Measurements from ENCODE around the gene TFDP3.

Gene TFDP3

DNA sequence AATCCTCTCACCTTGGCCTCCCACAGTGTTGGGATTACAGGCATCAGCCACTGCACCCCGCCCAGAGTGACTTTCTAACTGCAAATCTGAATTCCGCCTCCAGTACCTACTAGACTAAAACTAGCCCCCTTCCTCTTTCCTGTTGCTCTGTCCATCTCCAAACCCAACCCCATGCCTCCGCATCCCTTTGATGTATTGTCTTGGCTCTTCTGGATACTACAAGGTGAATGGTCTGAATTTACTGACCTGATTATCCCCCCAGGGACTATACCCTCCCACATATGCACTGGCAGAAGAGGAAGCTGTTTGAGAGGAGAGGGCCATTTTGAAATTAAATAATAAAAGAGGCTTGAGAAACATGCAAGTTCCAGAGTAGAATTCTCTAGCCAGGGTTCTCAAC is 17.7 kb upstream of the TFDP3 start:
- TF ChIP-seq CTCF (IDR thresholded peaks at IDR 0.05; ENCODE audit: insufficient read depth, low read length, poor library complexity, severe bottlenecking): no peak
- TF ChIP-seq EZH2phosphoT487 (conservative IDR thresholded peaks at IDR 0.05; ENCODE audit: low read length): no peak
- Histone ChIP-seq H3K4me2 (ENCODE audit: low read depth, low read length, poor library complexity, severe bottlenecking) (no peak overlapping the region), H4K20me1 (ENCODE audit: low read depth, low read length) (no peaks in the 10 kb centered on the region), H3K9ac (ENCODE audit: low read length) (no peak overlapping the region), H3K4me3 (ENCODE audit: insufficient read depth, low read length, poor library complexity, severe bottlenecking) (no peak overlapping the region), H3K79me2 (ENCODE audit: insufficient read depth, low read length) (no peaks in the 10 kb centered on the region), H3K9me3 (ENCODE audit: insufficient read depth, low read length) (no peaks in the 10 kb centered on the region), H3K36me3 (ENCODE audit: low read length) (no peaks in the 10 kb centered on the region), H3K27me3 (ENCODE audit: low read length) (no peaks in the 10 kb centered on the region), H3K9me2 (replicated peaks; ENCODE audit: insufficient read depth, low read length) (no peaks in the 10 kb centered on the region), H3F3A (ENCODE audit: insufficient read depth) (no peaks in the 10 kb centered on the region), H2AFZ (ENCODE audit: low read depth, low read length, severe bottlenecking) (no peak overlapping the region), H3K27ac (ENCODE audit: low read depth, low read length) (no peak overlapping the region)

DNA sequence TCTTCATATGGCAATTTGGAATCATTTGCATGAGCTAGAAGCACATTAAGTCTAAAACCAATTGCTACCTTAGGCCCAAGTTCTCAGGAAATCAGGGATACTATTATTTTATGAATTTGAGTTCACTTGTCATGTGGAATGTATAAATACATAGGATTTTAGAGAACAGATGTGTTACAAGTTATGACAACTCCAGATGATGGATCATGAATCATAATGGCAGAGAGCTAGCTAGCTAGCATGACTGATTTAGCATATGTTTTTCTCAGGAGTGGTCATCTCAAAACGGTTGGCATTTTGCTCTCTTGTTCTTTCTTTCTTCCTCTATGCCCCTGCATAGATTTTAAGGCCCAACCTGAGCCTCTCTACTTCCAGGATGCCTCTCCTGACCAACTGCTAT is 14.2 kb upstream of the TFDP3 start:
- H3F3A ChIP-seq (ENCODE audit: insufficient read depth): no peaks in the 10 kb centered on the region
- H3K79me2 ChIP-seq (ENCODE audit: insufficient read depth, low read length): no peaks in the 10 kb centered on the region
- no peak overlapping the region for H3K4me2 ChIP-seq (ENCODE audit: low read depth, low read length, poor library complexity, severe bottlenecking)
- no peak overlapping the region for H3K4me3 ChIP-seq (ENCODE audit: insufficient read depth, low read length, poor library complexity, severe bottlenecking)
- no peak overlapping the region for H2AFZ ChIP-seq (ENCODE audit: low read depth, low read length, severe bottlenecking)
- H3K9me3 ChIP-seq (ENCODE audit: insufficient read depth, low read length): no peaks in the 10 kb centered on the region
- no peaks in the 10 kb centered on the region for H3K9me2 ChIP-seq (replicated peaks; ENCODE audit: insufficient read depth, low read length)
- H3K27ac ChIP-seq (ENCODE audit: low read depth, low read length): no peak overlapping the region
- H4K20me1 ChIP-seq (ENCODE audit: low read depth, low read length): no peaks in the 10 kb centered on the region
- H3K36me3 ChIP-seq (ENCODE audit: low read length): no peaks in the 10 kb centered on the region
- TF ChIP-seq CTCF (IDR thresholded peaks at IDR 0.05; ENCODE audit: insufficient read depth, low read length, poor library complexity, severe bottlenecking): no peak
- no peak for TF ChIP-seq EZH2phosphoT487 (conservative IDR thresholded peaks at IDR 0.05; ENCODE audit: low read length)
- H3K9ac ChIP-seq (ENCODE audit: low read length): no peak overlapping the region
- no peaks in the 10 kb centered on the region for H3K27me3 ChIP-seq (ENCODE audit: low read length)

DNA sequence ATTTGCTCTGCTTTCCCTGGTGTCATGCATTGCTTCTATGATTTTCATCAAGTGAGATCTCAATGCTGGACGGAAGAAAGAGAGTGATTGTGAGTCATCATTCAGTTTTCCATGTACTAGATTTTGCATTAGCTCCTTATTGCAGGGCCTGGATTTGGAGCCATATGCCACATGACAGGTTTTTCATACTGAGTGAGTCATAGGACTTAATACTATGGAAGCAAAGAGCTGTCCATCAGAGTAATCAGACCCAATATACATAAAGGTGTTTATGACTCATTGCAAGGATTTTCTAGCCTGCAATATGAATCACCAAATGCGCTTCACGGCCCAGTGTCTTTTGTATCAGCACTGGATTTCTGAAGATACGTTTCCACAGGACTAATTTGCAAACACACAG is 11.2 kb upstream of the TFDP3 start:
- Histone ChIP-seq H3K27ac (ENCODE audit: low read depth, low read length) (no peak overlapping the region), H3K4me2 (ENCODE audit: low read depth, low read length, poor library complexity, severe bottlenecking) (no peak overlapping the region), H4K20me1 (ENCODE audit: low read depth, low read length) (no peaks in the 10 kb centered on the region), H3K9me3 (ENCODE audit: insufficient read depth, low read length) (no peaks in the 10 kb centered on the region), H3F3A (ENCODE audit: insufficient read depth) (no peaks in the 10 kb centered on the region), H3K27me3 (ENCODE audit: low read length) (no peaks in the 10 kb centered on the region), H3K79me2 (ENCODE audit: insufficient read depth, low read length) (no peaks in the 10 kb centered on the region), H3K9me2 (replicated peaks; ENCODE audit: insufficient read depth, low read length) (no peaks in the 10 kb centered on the region), H3K36me3 (ENCODE audit: low read length) (no peaks in the 10 kb centered on the region), H3K4me3 (ENCODE audit: insufficient read depth, low read length, poor library complexity, severe bottlenecking) (no peak overlapping the region), H2AFZ (ENCODE audit: low read depth, low read length, severe bottlenecking) (no peak overlapping the region), H3K9ac (ENCODE audit: low read length) (no peak overlapping the region)
- no peak for TF ChIP-seq CTCF (IDR thresholded peaks at IDR 0.05; ENCODE audit: insufficient read depth, low read length, poor library complexity, severe bottlenecking)
- TF ChIP-seq EZH2phosphoT487 (conservative IDR thresholded peaks at IDR 0.05; ENCODE audit: low read length): no peak

- Histone ChIP-seq H3K4me3 (ENCODE audit: insufficient read depth, low read length, poor library complexity, severe bottlenecking) (no peak overlapping the region), H3K79me2 (ENCODE audit: insufficient read depth, low read length) (no peaks in the 10 kb centered on the region), H3K27me3 (ENCODE audit: low read length) (no peaks in the 10 kb centered on the region), H3K27ac (ENCODE audit: low read depth, low read length) (no peak overlapping the region), H3K36me3 (ENCODE audit: low read length) (no peaks in the 10 kb centered on the region), H4K20me1 (ENCODE audit: low read depth, low read length) (no peaks in the 10 kb centered on the region), H3K9me2 (replicated peaks; ENCODE audit: insufficient read depth, low read length) (no peaks in the 10 kb centered on the region), H3K9ac (ENCODE audit: low read length) (no peak overlapping the region), H3K4me2 (ENCODE audit: low read depth, low read length, poor library complexity, severe bottlenecking) (no peak overlapping the region), H3K9me3 (ENCODE audit: insufficient read depth, low read length) (no peaks in the 10 kb centered on the region), H2AFZ (ENCODE audit: low read depth, low read length, severe bottlenecking) (no peak overlapping the region), H3F3A (ENCODE audit: insufficient read depth) (no peaks in the 10 kb centered on the region)
- TF ChIP-seq CTCF (IDR thresholded peaks at IDR 0.05; ENCODE audit: insufficient read depth, low read length, poor library complexity, severe bottlenecking): no peak
- no peak for TF ChIP-seq EZH2phosphoT487 (conservative IDR thresholded peaks at IDR 0.05; ENCODE audit: low read length)
Observed at GRCh38 chrX:133215747-133216146, 2.4 kb downstream of the TFDP3 start.
